Epithelial cell of prostate (primary cell): ENCODE measurements around the gene PLA2G5.
A peak's percentile ranks its signal among the peaks of the same experiment; 100 is the strongest.
"Not testable (repeated sequence)": the region's sequence is repeated elsewhere in the genome, so short reads cannot be mapped to it uniquely, and the experiment has no call there.

ENCODE experiments used
- DNase-seq: peaks from one replicate; pipeline ENCODE4 v3.0.0-alpha.2; 2011; ENCODE audit warnings: low read depth, low spot score
- H3K27ac ChIP-seq: fragments of 450-650 bp; 2 replicates; pipeline ENCODE4 v1.5.1; 2017; ENCODE audit warnings: mild to moderate bottlenecking

Gene PLA2G5

GRCh38 chr1:20069874-20070273 is at the start of gene PLA2G5:
TSS of gene PLA2G5 (plus strand) at chr1:20070194. CDS start at chr1:20084831, 14,637 bp downstream.
- no peak within 1 kb of the TSS for H3K27ac ChIP-seq
- DNase-seq, result no peak

GRCh38 chr1:20028125-20028524 is 41.9 kb upstream of the PLA2G5 start:
- no peak overlapping the region for H3K27ac ChIP-seq
- no peak for DNase-seq

- H3K27ac ChIP-seq, result no peak overlapping the region
Measured at GRCh38 chr1:20028726-20029125, 41.3 kb upstream of the PLA2G5 start.

GRCh38 chr1:20029178-20029912 is 40.6 kb upstream of the PLA2G5 start:
- H3K27ac ChIP-seq, result no peak overlapping the region
- no peak for DNase-seq

More at GRCh38 chr1:20028726-20029125, 41.3 kb upstream of the PLA2G5 start:
- no peak for DNase-seq

GRCh38 chr1:20030436-20031151 is 39.4 kb upstream of the PLA2G5 start:
- H3K27ac ChIP-seq, result not testable (repeated sequence)

GRCh38 chr1:20031161-20031560 is 38.8 kb upstream of the PLA2G5 start:
- no peak overlapping the region for H3K27ac ChIP-seq
- DNase-seq, result no peak

More at GRCh38 chr1:20030436-20031151, 39.4 kb upstream of the PLA2G5 start:
- not testable (repeated sequence) for DNase-seq

GRCh38 chr1:20031836-20032235 is 38.2 kb upstream of the PLA2G5 start:
- no peak for DNase-seq
- H3K27ac ChIP-seq, result no peak overlapping the region

GRCh38 chr1:20032425-20032824 is 37.6 kb upstream of the PLA2G5 start:
- H3K27ac ChIP-seq, result no peak overlapping the region
- DNase-seq, result no peak

GRCh38 chr1:20033420-20033819 is 36.6 kb upstream of the PLA2G5 start:
- DNase-seq, result no peak
- H3K27ac ChIP-seq, result no peak overlapping the region

GRCh38 chr1:20035114-20035513 is 34.9 kb upstream of the PLA2G5 start:
- no peak overlapping the region for H3K27ac ChIP-seq
- DNase-seq, result no peak

- peak; percentile 6 for DNase-seq
- H3K27ac ChIP-seq, result no peak overlapping the region
Measured at GRCh38 chr1:20037877-20038276, 32.1 kb upstream of the PLA2G5 start.

- H3K27ac ChIP-seq, result no peak overlapping the region
- DNase-seq, result no peak
Measured at GRCh38 chr1:20047096-20047495, 22.9 kb upstream of the PLA2G5 start.

- no peak for DNase-seq
- no peak overlapping the region for H3K27ac ChIP-seq
Measured at GRCh38 chr1:20048563-20048962, 21.4 kb upstream of the PLA2G5 start.

- not testable (repeated sequence) for H3K27ac ChIP-seq
Measured at GRCh38 chr1:20049056-20049798, 20.8 kb upstream of the PLA2G5 start.

GRCh38 chr1:20051218-20051829 is 18.7 kb upstream of the PLA2G5 start:
- no peak for DNase-seq

More at GRCh38 chr1:20049056-20049798, 20.8 kb upstream of the PLA2G5 start:
- not testable (repeated sequence) for DNase-seq

GRCh38 chr1:20052386-20052785 is 17.6 kb upstream of the PLA2G5 start:
- DNase-seq, result no peak
- H3K27ac ChIP-seq, result no peak overlapping the region

More at GRCh38 chr1:20051218-20051829, 18.7 kb upstream of the PLA2G5 start:
- no peak overlapping the region for H3K27ac ChIP-seq

GRCh38 chr1:20057886-20058420 is 12.0 kb upstream of the PLA2G5 start:
- no peak overlapping the region for H3K27ac ChIP-seq
- DNase-seq, result no peak

GRCh38 chr1:20058531-20058930 is 11.5 kb upstream of the PLA2G5 start:
- no peak overlapping the region for H3K27ac ChIP-seq
- peak; percentile 72 for DNase-seq

GRCh38 chr1:20059847-20060246 is 10.1 kb upstream of the PLA2G5 start:
- no peak overlapping the region for H3K27ac ChIP-seq
- no peak for DNase-seq

GRCh38 chr1:20060791-20061190 is 9.2 kb upstream of the PLA2G5 start:
- DNase-seq, H3K27ac ChIP-seq: not testable (repeated sequence)
